ENCODE data around the gene KIF21B. TPM values are rescaled to one million over a fixed set of nuclear protein-coding genes. Genes with fewer than 3 reads are reported as not detected.
A peak's percentile ranks its signal among the peaks of the same experiment; 100 is the strongest.

The KIF21B gene
- total and polyA plus RNA-seq, 4 experiments from 2014 or later = 0.55 to 94.7 (median 50.4) TPM

DNA sequence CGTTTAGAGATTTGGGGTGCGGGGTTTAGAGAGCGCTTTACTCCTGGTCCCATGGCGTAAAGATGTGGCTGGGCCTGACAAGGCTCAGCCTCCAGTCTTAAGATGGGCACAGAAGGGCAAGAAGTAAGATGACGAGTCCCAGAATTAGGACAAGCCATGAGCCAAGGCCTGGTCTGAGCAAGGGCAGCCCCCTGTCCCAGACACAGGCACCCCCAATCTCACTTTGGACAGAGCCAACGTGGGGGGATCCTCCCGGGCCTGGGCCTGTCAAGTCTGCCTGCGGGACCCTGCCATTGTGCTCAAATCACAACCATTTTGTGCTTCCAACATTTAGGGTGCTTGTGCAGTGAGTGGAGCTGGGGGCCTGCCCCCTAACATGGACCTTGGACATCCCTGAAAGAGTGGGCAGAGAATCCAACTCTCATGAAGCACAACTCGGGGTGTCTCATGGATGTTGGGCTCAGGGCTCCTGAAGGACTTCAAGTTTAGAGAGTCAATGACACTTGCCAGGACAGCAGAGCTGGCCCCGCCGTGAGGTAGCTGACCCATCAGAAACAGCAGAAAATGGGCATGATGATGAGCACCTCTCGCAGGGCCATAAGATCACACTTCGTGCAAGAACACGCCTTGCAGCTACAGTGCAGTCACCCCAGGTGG is 52.6 kb downstream of the KIF21B start:
- ChIA-PET CTCF (ENCODE audit: partially characterized antibody) (interaction anchor here (1.0 to 13.4 kb wide), 25 partner anchors 9 to 346 kb away, joined by 3 to 488 read pairs (median 11); partner anchors contain the start of genes CACNA1S and KIF21B), POLR2A (ENCODE audit: partially characterized antibody) (interaction anchor here (0.7 to 1.3 kb wide), 2 partner anchors 49 to 82 kb away, joined by 3 to 5 read pairs; no protein-coding TSS in a partner anchor)
- Mint-ChIP-seq H3K4me1 (peaks cover 0 to 2% (median 0%) of the 10 kb centered on the region in 4 donors), H3K36me3 (peaks cover 15 to 70% of the 10 kb centered on the region in 2 donors), H3K4me3 (no peak overlapping the region), H3K27ac (peak overlapping the region in 2 of 7 donors; percentile 58 to 78), H3K9me3 (no peaks in the 10 kb centered on the region), H3K27me3 (no peaks in the 10 kb centered on the region)
- no peaks in the 10 kb centered on the region for H3K27me3 ChIP-seq (ENCODE audit: insufficient read depth, low read length)
- intact Hi-C loops (cut with micrococcal nuclease) = no loop called here
- no peaks in the 10 kb centered on the region for H3K9me3 ChIP-seq (ENCODE audit: control insufficient read depth in 1 of 2, low read length in 2 of 2)
- H3K27ac ChIP-seq (ENCODE audit: low read depth, low read length) = no peak overlapping the region
- H3K4me1 ChIP-seq (ENCODE audit: insufficient read depth, low read length) = no peaks in the 10 kb centered on the region
- H3K36me3 ChIP-seq (ENCODE audit: insufficient read depth, low read length) = peaks cover 23% of the 10 kb centered on the region
- no peak overlapping the region for H3K4me3 ChIP-seq (ENCODE audit: low read length in 2 of 2)
- no peak for DNase-seq

DNA sequence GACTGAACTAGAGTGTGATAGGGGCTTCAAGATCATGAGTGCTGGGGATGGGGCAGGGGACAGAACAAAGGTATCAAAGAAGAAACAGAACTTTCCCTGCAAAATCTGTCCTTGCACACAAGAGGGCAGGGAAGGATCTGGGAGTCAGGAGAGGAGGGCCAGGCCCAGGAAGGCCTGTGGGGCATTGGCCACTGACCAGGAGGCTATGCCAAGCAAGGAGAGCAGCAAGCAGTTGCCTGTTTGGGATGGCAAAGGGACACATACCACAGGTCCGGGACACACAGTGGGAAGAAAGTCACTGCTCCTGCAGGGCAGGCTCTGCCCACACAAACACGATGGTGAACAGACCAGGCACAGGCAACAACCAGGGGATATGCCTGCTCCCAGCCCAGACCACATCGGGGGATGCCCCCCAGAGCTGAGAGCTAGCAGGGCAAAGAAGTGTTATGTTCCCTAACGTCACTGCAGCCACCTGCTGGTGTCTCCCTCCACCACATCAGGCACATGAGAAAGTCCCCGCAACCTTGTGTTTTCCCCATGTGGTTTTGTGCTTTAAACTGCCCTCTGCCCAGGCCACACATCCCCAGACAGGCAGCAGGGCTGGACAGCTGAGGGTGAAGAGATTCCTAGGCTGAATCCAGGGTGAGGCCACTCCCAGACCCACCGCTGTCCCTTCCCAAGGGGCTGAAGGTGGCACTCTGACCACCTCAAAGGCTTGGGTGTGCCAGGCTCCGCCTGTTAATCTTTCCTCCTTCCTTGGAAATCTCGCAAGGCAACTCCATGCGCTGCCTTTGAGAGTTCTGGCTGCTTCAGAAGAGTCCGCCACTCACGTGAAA is 53.6 kb downstream of the KIF21B start:
- H3K27ac ChIP-seq (ENCODE audit: low read depth, low read length) = no peak overlapping the region
- no peaks in the 10 kb centered on the region for H3K4me1 ChIP-seq (ENCODE audit: insufficient read depth, low read length)
- intact Hi-C loops (cut with micrococcal nuclease) = loop anchor here (10.0 kb wide), 1 partner anchor 75 kb away; the partner anchor contains the start of gene INAVA
- H3K27me3 ChIP-seq (ENCODE audit: insufficient read depth, low read length) = no peaks in the 10 kb centered on the region
- H3K9me3 ChIP-seq (ENCODE audit: control insufficient read depth in 1 of 2, low read length in 2 of 2) = no peaks in the 10 kb centered on the region
- peaks cover 15% of the 10 kb centered on the region for H3K36me3 ChIP-seq (ENCODE audit: insufficient read depth, low read length)
- H3K27ac Mint-ChIP-seq = peak overlapping the region in 6 of 7 donors; percentile 19 to 79 (median 54)
- H3K4me1 Mint-ChIP-seq = peaks cover 0 to 2% (median 0%) of the 10 kb centered on the region in 4 donors
- peaks cover 15 to 64% of the 10 kb centered on the region in 2 donors for H3K36me3 Mint-ChIP-seq
- CTCF ChIA-PET (ENCODE audit: partially characterized antibody) = interaction anchor here (2.8 to 13.4 kb wide), 6 partner anchors 11 to 144 kb away, joined by 9 to 488 read pairs (median 48); partner anchors contain the start of genes CACNA1S and KIF21B
- no peaks in the 10 kb centered on the region for H3K9me3 Mint-ChIP-seq
- no peak overlapping the region for H3K4me3 ChIP-seq (ENCODE audit: low read length in 2 of 2)
- H3K4me3 Mint-ChIP-seq = peak overlapping the region in 1 of 8 donors; percentile 49
- DNase-seq = no peak
- no peaks in the 10 kb centered on the region for H3K27me3 Mint-ChIP-seq
- POLR2A ChIA-PET (ENCODE audit: partially characterized antibody) = interaction anchor here (0.7 kb wide), 1 partner anchor 81 kb away, joined by 3 read pairs; no protein-coding TSS in a partner anchor

DNA sequence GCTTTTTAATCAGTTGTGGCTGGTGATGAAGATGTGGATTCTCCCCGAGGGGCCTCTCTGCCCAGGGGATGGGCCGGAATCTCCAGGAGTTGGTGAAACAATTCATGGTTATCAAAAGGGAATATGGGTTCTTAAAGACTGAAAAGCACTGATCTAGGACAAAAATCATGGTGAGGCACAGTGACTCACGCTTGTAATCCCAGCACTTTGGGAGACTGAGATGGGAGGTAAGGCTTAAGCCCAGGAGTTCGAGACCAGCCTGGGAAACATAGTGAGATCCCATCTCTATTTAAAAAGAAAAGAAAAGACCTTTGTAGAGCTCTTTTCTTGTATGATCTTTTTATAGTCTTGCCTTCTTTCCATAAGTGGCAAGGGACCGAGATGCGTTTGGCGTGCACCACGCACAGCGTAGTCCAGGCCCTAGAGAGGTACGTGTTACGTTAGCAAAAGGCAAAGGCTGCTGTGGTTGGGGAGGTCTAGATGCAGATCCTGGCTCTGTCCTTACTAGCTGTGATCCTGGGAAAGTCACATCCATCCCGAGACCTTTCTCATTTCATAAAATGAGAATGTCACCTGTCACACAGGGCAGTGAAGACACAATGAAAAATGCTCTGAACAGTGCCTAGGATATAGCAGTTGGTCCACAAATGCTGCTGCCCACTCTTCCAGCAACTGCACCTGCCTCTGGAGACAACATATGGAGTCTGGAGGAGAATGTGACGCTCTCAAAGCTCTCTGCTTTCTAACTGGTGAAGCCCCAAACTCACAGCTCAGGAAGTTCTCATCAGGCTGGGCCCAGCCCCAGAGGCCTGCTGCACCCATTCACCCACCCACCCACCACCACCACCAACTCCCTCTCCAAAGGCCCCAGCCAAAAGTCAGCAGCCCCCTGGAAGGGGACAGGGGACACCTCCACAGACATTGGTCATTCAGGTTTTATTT is 54.8 kb downstream of the KIF21B start:
- no peaks in the 10 kb centered on the region for H3K9me3 Mint-ChIP-seq
- no peaks in the 10 kb centered on the region for H3K4me1 ChIP-seq (ENCODE audit: insufficient read depth, low read length)
- H3K27me3 Mint-ChIP-seq = no peaks in the 10 kb centered on the region
- peaks cover 14% of the 10 kb centered on the region for H3K36me3 ChIP-seq (ENCODE audit: insufficient read depth, low read length)
- POLR2A ChIA-PET (ENCODE audit: partially characterized antibody) = no interaction called here
- CTCF ChIA-PET (ENCODE audit: partially characterized antibody) = interaction anchor here (1.1 to 1.7 kb wide), 2 partner anchors 11 to 75 kb away, joined by 3 to 9 read pairs; no protein-coding TSS in a partner anchor
- H3K4me3 ChIP-seq (ENCODE audit: low read length in 2 of 2) = no peak overlapping the region
- intact Hi-C loops (cut with micrococcal nuclease) = loop anchor here (10.0 kb wide), 1 partner anchor 74 kb away; the partner anchor contains the start of gene INAVA
- no peaks in the 10 kb centered on the region for H3K27me3 ChIP-seq (ENCODE audit: insufficient read depth, low read length)
- DNase-seq = no peak
- H3K4me3 Mint-ChIP-seq = no peak overlapping the region
- H3K9me3 ChIP-seq (ENCODE audit: control insufficient read depth in 1 of 2, low read length in 2 of 2) = no peaks in the 10 kb centered on the region
- peak overlapping the region in 5 of 7 donors; percentile 12 to 79 (median 48) for H3K27ac Mint-ChIP-seq
- H3K4me1 Mint-ChIP-seq = peaks cover 0 to 3% (median under 1%) of the 10 kb centered on the region in 4 donors
- H3K27ac ChIP-seq (ENCODE audit: low read depth, low read length) = no peak overlapping the region
- H3K36me3 Mint-ChIP-seq = peaks cover 12 to 52% of the 10 kb centered on the region in 2 donors

DNA sequence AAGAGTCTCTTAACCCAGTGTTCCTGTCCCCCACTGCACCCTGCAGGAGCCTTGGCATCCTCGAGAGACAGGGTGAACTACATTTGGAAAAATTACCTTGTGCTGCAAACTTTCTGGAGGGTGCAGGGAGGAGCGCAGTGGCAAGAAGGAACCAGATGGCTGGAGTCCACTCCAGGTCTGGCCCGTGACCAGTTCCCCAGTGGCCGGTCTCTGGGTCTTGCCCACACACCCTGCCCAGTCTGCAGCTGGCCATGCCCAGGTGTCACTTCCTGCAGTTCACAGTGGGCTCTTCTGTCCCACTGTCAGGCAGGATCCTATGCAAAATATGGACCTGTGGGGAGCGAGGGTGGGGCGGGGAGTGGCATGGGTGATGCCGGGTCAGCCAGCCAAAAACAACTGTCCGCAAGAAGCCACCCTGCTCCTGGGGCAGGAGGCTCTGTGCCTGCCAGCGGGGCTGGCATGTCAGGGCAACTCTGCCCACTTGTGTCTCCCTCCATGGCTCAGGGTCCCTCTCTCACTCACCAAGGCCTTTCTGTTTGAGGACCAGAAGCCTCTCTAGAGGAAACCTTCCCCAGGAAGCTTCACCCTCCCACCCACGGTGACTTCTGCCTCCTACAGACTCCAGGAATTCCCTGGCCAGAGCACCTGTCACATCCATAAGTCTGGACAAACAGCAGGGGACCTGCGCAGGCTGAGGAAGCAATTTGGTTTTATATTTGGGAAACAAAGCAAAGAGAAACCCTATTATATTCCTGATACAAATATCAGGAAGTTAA is 55.6 kb downstream of the KIF21B start:
- Mint-ChIP-seq H3K27me3 (no peaks in the 10 kb centered on the region), H3K4me1 (peaks cover 0 to 6% (median under 1%) of the 10 kb centered on the region in 4 donors), H3K4me3 (no peak overlapping the region), H3K36me3 (peaks cover 11 to 43% of the 10 kb centered on the region in 2 donors), H3K27ac (peak overlapping the region in 2 of 7 donors; percentile 42 to 73), H3K9me3 (no peaks in the 10 kb centered on the region)
- ChIA-PET CTCF (ENCODE audit: partially characterized antibody) (interaction anchor here (1.1 to 1.7 kb wide), 2 partner anchors 12 to 76 kb away, joined by 3 to 9 read pairs; no protein-coding TSS in a partner anchor), POLR2A (ENCODE audit: partially characterized antibody) (no interaction called here)
- no peaks in the 10 kb centered on the region for H3K9me3 ChIP-seq (ENCODE audit: control insufficient read depth in 1 of 2, low read length in 2 of 2)
- intact Hi-C loops (cut with micrococcal nuclease) = loop anchor here (10.0 kb wide), 1 partner anchor 73 kb away; the partner anchor contains the start of gene INAVA
- no peak overlapping the region for H3K4me3 ChIP-seq (ENCODE audit: low read length in 2 of 2)
- DNase-seq = no peak
- H3K27ac ChIP-seq (ENCODE audit: low read depth, low read length) = no peak overlapping the region
- H3K36me3 ChIP-seq (ENCODE audit: insufficient read depth, low read length) = peaks cover 14% of the 10 kb centered on the region
- no peaks in the 10 kb centered on the region for H3K27me3 ChIP-seq (ENCODE audit: insufficient read depth, low read length)
- no peaks in the 10 kb centered on the region for H3K4me1 ChIP-seq (ENCODE audit: insufficient read depth, low read length)

DNA sequence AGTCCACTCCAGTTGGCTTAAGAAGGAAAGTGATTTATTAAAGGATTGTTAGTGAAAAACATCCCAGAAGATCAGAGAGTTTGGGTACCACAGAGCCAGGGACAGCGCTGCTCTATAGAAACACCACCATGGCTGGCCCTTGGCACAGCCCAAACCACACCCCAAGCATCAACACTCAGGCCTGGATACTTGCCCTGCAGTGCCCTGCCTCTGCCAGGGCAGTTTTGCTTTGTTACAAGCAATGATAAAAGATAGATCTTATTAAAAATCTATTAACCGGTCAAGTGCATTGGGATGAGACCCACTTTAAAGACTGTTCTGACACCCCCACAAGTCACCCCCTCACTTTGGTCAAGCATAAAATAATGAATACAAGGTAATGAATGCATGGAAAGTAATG is 56.6 kb downstream of the KIF21B start:
- Histone ChIP-seq H3K4me1 (ENCODE audit: insufficient read depth, low read length) (no peaks in the 10 kb centered on the region), H3K36me3 (ENCODE audit: insufficient read depth, low read length) (peaks cover 11% of the 10 kb centered on the region), H3K4me3 (ENCODE audit: low read length in 2 of 2) (no peak overlapping the region), H3K9me3 (ENCODE audit: control insufficient read depth in 1 of 2, low read length in 2 of 2) (no peaks in the 10 kb centered on the region), H3K27ac (ENCODE audit: low read depth, low read length) (no peak overlapping the region), H3K27me3 (ENCODE audit: insufficient read depth, low read length) (no peaks in the 10 kb centered on the region)
- Mint-ChIP-seq H3K27ac (peak overlapping the region in 4 of 7 donors; percentile 22 to 60 (median 48)), H3K36me3 (peaks cover 11 to 38% of the 10 kb centered on the region in 2 donors), H3K27me3 (no peaks in the 10 kb centered on the region), H3K4me1 (peaks cover 0 to 9% (median under 1%) of the 10 kb centered on the region in 4 donors), H3K4me3 (no peak overlapping the region), H3K9me3 (no peaks in the 10 kb centered on the region)
- intact Hi-C loops (cut with micrococcal nuclease) = loop anchor here (10.0 kb wide), 1 partner anchor 72 kb away; the partner anchor contains the start of gene INAVA
- DNase-seq = no peak
- ChIA-PET CTCF (ENCODE audit: partially characterized antibody) (interaction anchor here (1.7 kb wide), 1 partner anchor 13 kb away, joined by 9 read pairs; no protein-coding TSS in a partner anchor), POLR2A (ENCODE audit: partially characterized antibody) (no interaction called here)

Measured in CD4-positive, alpha-beta memory T cell (primary cell).